Measurements from ENCODE around the gene OSBPL7. TPM values are rescaled to one million over a fixed set of nuclear protein-coding genes. Genes with fewer than 3 reads are reported as not detected.

Gene OSBPL7
- total RNA-seq, 3 donors from 2014 or later, result 3.0 to 10.2 (median 8.9) TPM

- DNase-seq (ENCODE audit: low spot score in 2 of 2), result no peak
- TF ChIP-seq CTCF (IDR thresholded peaks at IDR 0.05) (no peak), POLR2A (IDR thresholded peaks at IDR 0.05) (no peak), POLR2AphosphoS5 (IDR thresholded peaks at IDR 0.05) (no peak)
Measured at GRCh38 chr17:47813512-47814031, 8.0 kb downstream of the OSBPL7 start.

GRCh38 chr17:47813077-47813476, 8.5 kb downstream of the OSBPL7 start:
- no peak for TF ChIP-seq POLR2AphosphoS5 (IDR thresholded peaks at IDR 0.05)
- TF ChIP-seq POLR2A (IDR thresholded peaks at IDR 0.05), result no peak
- no peak for TF ChIP-seq CTCF (IDR thresholded peaks at IDR 0.05)
- H3K27me3 ChIP-seq, result no peaks in the 10 kb centered on the region
- no peaks in the 10 kb centered on the region for H3K36me3 ChIP-seq
- DNase-seq (ENCODE audit: low spot score in 2 of 2), result no peak
- no peak overlapping the region for H3K4me3 ChIP-seq
- H3K27ac ChIP-seq, result no peak overlapping the region
- H3K4me1 ChIP-seq, result no peaks in the 10 kb centered on the region
- intact Hi-C loops (cut with DNase I; ENCODE audit: low total_unique reads), result no loop called here
- H3K9me3 ChIP-seq, result no peaks in the 10 kb centered on the region

More at GRCh38 chr17:47813512-47814031, 8.0 kb downstream of the OSBPL7 start:
- H3K4me1 ChIP-seq, result no peaks in the 10 kb centered on the region
- H3K36me3 ChIP-seq, result no peaks in the 10 kb centered on the region
- no peak overlapping the region for H3K4me3 ChIP-seq
- H3K27me3 ChIP-seq, result no peaks in the 10 kb centered on the region
- no peak overlapping the region for H3K27ac ChIP-seq
- intact Hi-C loops (cut with DNase I; ENCODE audit: low total_unique reads), result no loop called here
- no peaks in the 10 kb centered on the region for H3K9me3 ChIP-seq

GRCh38 chr17:47812146-47812920, 9.3 kb downstream of the OSBPL7 start:
- Histone ChIP-seq H3K4me1 (no peaks in the 10 kb centered on the region), H3K9me3 (no peaks in the 10 kb centered on the region), H3K27ac (no peak overlapping the region), H3K27me3 (no peaks in the 10 kb centered on the region), H3K4me3 (no peak overlapping the region), H3K36me3 (no peaks in the 10 kb centered on the region)
- no peak for TF ChIP-seq POLR2AphosphoS5 (IDR thresholded peaks at IDR 0.05)
- TF ChIP-seq CTCF (IDR thresholded peaks at IDR 0.05), result no peak
- TF ChIP-seq POLR2A (IDR thresholded peaks at IDR 0.05), result no peak
- intact Hi-C loops (cut with DNase I; ENCODE audit: low total_unique reads), result no loop called here
- DNase-seq (ENCODE audit: low spot score in 2 of 2), result no peak

GRCh38 chr17:47811709-47812108, 9.9 kb downstream of the OSBPL7 start:
- DNase-seq (ENCODE audit: low spot score in 2 of 2), result no peak
- Histone ChIP-seq H3K9me3 (no peaks in the 10 kb centered on the region), H3K4me3 (no peak overlapping the region), H3K27ac (no peak overlapping the region), H3K36me3 (no peaks in the 10 kb centered on the region), H3K4me1 (no peaks in the 10 kb centered on the region), H3K27me3 (no peaks in the 10 kb centered on the region)
- TF ChIP-seq POLR2A (IDR thresholded peaks at IDR 0.05) (no peak), POLR2AphosphoS5 (IDR thresholded peaks at IDR 0.05) (no peak), CTCF (IDR thresholded peaks at IDR 0.05) (no peak)
- intact Hi-C loops (cut with DNase I; ENCODE audit: low total_unique reads), result no loop called here

- H3K9me3 ChIP-seq, result no peaks in the 10 kb centered on the region
- no peaks in the 10 kb centered on the region for H3K4me1 ChIP-seq
- DNase-seq (ENCODE audit: low spot score in 2 of 2), result no peak
- H3K36me3 ChIP-seq, result no peaks in the 10 kb centered on the region
- peak overlapping the region in 1 of 2 donors; percentile 67 for H3K27ac ChIP-seq
- H3K4me3 ChIP-seq, result no peak overlapping the region
- intact Hi-C loops (cut with DNase I; ENCODE audit: low total_unique reads), result no loop called here
- TF ChIP-seq POLR2A (IDR thresholded peaks at IDR 0.05), result no peak
- no peaks in the 10 kb centered on the region for H3K27me3 ChIP-seq
Measured at GRCh38 chr17:47810901-47811635, 10.5 kb downstream of the OSBPL7 start.
